Fibroblast of the aortic adventitia (primary cell): ENCODE measurements around the gene CLMP. TPM values are rescaled to one million over a fixed set of nuclear protein-coding genes. Genes with fewer than 3 reads are reported as not detected.

Experiments
- DNase-seq: peaks from one replicate; pipeline ENCODE4 v3.0.0-alpha.2; 2010; ENCODE audit warnings: low read depth
- H3K4me3 ChIP-seq: 2 replicates; pipeline ENCODE4 v1.5.1; 2011; ENCODE audit warnings: low read depth, mild to moderate bottlenecking, control low read depth, low read length, moderate library complexity
- CTCF ChIP-seq: IDR thresholded peaks from 2 replicates; pipeline ENCODE4 v1.5.1; 2011; ENCODE audit warnings: mild to moderate bottlenecking, low read length, control low read depth, inconsistent platforms; ENCODE audit not compliant: insufficient read depth
- total RNA-seq: library from RNA; depleted of rRNA; stranded (reverse); fragments of >200 nt; gene quantifications from 2 replicates; pipeline ENCODE4 v1.2.3, GENCODE V29; 2012; ENCODE audit warnings: low replicate concordance

The CLMP gene
- total RNA-seq, 1 donor: 235 TPM

GRCh38 chr11:123122852-123123251 lies 72.2 kb downstream of the CLMP start:
- no peak overlapping the region for H3K4me3 ChIP-seq
- no peak for DNase-seq
- no peak for TF ChIP-seq CTCF

GRCh38 chr11:123122341-123122740 lies 72.7 kb downstream of the CLMP start:
- TF ChIP-seq CTCF: no peak
- H3K4me3 ChIP-seq: peak overlapping the region; percentile 25
- peak; percentile 79 for DNase-seq

DNA sequence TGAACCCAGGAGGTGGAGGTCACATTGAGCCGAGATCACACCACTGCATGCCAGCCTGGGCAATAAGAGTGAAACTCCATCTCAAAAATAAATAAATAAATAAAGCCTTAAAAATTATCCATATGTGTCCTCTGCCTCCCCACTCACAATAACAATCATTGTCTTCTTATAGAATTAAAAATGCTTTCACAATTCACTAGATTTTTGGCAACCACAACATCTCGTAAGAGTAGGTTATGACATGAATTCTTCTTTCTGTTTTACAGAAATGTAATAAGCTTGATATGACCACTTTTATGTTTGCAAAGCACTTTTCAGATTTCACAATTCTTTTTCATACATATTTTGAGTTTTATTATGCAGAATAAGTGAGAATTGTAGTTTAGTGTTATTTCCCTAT lies 78.6 kb downstream of the CLMP start:
- no peak overlapping the region for H3K4me3 ChIP-seq
- TF ChIP-seq CTCF: no peak
- no peak for DNase-seq

DNA sequence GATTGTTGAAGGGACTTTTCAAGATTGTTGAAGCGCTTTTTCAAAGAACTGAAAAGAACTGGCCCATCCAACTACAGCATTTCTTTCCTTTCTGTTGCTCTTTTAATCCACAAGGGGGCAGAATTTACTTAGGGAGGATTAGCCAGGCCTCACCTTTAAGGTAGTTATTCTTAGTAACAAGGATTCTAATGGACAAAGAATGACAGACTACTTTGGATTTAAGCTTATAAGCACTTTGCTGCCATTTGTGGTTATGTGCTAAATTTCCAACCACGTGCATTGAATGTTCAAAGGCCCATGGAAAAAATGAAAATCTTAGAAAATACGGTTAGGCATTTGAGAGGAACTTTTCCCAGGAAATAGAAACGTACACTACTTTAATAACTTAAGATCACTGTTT lies 83.6 kb downstream of the CLMP start:
- peak; percentile 75 for TF ChIP-seq CTCF
- H3K4me3 ChIP-seq: no peak overlapping the region
- peak; percentile 69 for DNase-seq

- no peak overlapping the region for H3K4me3 ChIP-seq
- no peak for DNase-seq
- TF ChIP-seq CTCF: no peak
Observed at GRCh38 chr11:123110397-123110796, 84.7 kb downstream of the CLMP start.

DNA sequence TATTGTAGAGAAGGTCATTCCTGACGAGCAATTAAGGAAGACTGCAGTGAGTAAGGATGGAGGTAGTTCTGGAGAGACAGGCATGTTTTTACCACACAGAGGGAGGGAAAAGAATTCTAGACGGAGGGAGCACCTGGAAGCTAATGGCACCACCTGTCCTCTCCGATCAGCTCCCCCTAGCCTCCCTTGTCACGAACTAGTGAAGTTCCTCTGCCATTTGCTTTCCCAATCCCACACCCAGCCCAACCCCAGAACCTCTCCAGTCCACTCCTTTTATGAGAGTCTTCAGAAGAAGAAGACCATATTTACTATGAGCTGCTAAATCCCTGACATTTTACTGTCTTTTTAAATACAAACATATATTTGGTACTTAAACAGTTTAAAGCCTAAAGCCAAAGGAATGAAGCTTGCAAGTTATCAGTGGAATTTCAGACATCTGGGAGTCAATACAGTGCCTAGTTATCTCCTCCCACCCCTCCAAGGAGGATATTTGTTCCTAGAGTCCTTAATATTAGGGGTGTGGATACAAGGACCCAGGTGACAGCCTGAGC lies 87.0 kb downstream of the CLMP start:
- DNase-seq: no peak
- TF ChIP-seq CTCF: no peak
- H3K4me3 ChIP-seq: no peak overlapping the region

- DNase-seq: no peak
- no peak overlapping the region for H3K4me3 ChIP-seq
- TF ChIP-seq CTCF: no peak
Observed at GRCh38 chr11:123104697-123105096, 90.4 kb downstream of the CLMP start.
